Measurements from ENCODE around the gene AGA.

GRCh38 chr4:177384856-177385397, 57.3 kb downstream of the AGA start:
- no peak for TF ChIP-seq PPARA (CRISPR knock-in tag; IDR thresholded peaks at IDR 0.05; ENCODE audit: borderline replicate concordance)
- TF ChIP-seq ISL1 (CRISPR knock-in tag; IDR thresholded peaks at IDR 0.05), result no peak
- TF ChIP-seq ARNTL (CRISPR knock-in tag; IDR thresholded peaks at IDR 0.05; ENCODE audit: borderline replicate concordance, low read depth), result no peak
- no peak for TF ChIP-seq BACH2 (CRISPR knock-in tag; IDR thresholded peaks at IDR 0.05; ENCODE audit: borderline replicate concordance)
- TF ChIP-seq TSHZ2 (CRISPR knock-in tag; IDR thresholded peaks at IDR 0.05), result no peak
- TF ChIP-seq RARB (CRISPR knock-in tag; IDR thresholded peaks at IDR 0.05), result no peak
- TF ChIP-seq ZFP3 (CRISPR knock-in tag; IDR thresholded peaks at IDR 0.05), result no peak
- no peak for TF ChIP-seq TCF4 (CRISPR knock-in tag; IDR thresholded peaks at IDR 0.05; ENCODE audit: borderline replicate concordance)
- no peak for TF ChIP-seq TOX (CRISPR knock-in tag; IDR thresholded peaks at IDR 0.05; ENCODE audit: borderline replicate concordance)
- TF ChIP-seq GLIS3 (CRISPR knock-in tag; IDR thresholded peaks at IDR 0.05), result no peak
- no peak for TF ChIP-seq PATZ1 (CRISPR knock-in tag; IDR thresholded peaks at IDR 0.05; ENCODE audit: borderline replicate concordance)
- TF ChIP-seq CSDC2 (CRISPR knock-in tag; IDR thresholded peaks at IDR 0.05), result no peak
- no peak for TF ChIP-seq ZNF565 (CRISPR knock-in tag; conservative IDR thresholded peaks at IDR 0.05; ENCODE audit: low read depth)
- no peak for TF ChIP-seq POU6F1 (CRISPR knock-in tag; IDR thresholded peaks at IDR 0.05; ENCODE audit: borderline replicate concordance, low read depth)
